Liver (tissue), 3 donors: ENCODE measurements around the gene CFAP73.

Experiments used
- ATF3 ChIP-seq: IDR thresholded peaks from 2 replicates; pipeline ENCODE4 v1.6.1; 2016; ENCODE audit warnings: antibody characterized with exemption
- CTCF ChIP-seq: fragments of 150-350 bp; IDR thresholded peaks from 2 replicates; pipeline ENCODE4 v1.5.1; 2017; ENCODE audit warnings: improper control_type of control experiment, low read depth, low read length; ENCODE audit not compliant: missing input control
- GABPA ChIP-seq, 2 donors: IDR thresholded peaks in 1 of 2; conservative IDR thresholded peaks in 1 of 2; 2 replicates each; pipeline ENCODE4 v1.6.1; 2016; ENCODE audit warnings: antibody characterized with exemption in 2 of 2, mild to moderate bottlenecking in 1 of 2, moderate library complexity in 1 of 2
- JUND ChIP-seq, 2 donors: IDR thresholded peaks; 2 replicates each; pipeline ENCODE4 v1.6.1; 2016; ENCODE audit warnings: antibody characterized with exemption in 2 of 2
- RAD21 ChIP-seq, 2 donors: IDR thresholded peaks; 2 replicates each; pipeline ENCODE4 v1.6.1; 2016; ENCODE audit warnings: antibody characterized with exemption in 2 of 2, mild to moderate bottlenecking in 2 of 2
- REST ChIP-seq: IDR thresholded peaks from 2 replicates; pipeline ENCODE4 v1.6.1; 2016; ENCODE audit warnings: antibody characterized with exemption, mild to moderate bottlenecking
- YY1 ChIP-seq: IDR thresholded peaks from 2 replicates; pipeline ENCODE4 v1.6.1; 2016; ENCODE audit warnings: antibody characterized with exemption, mild to moderate bottlenecking
- donor health status: healthy.
- donor health status: healthy.

- no peak for TF ChIP-seq CTCF
- TF ChIP-seq YY1: no peak
- TF ChIP-seq JUND (IDR thresholded peaks at IDR 0.05): no peak
- TF ChIP-seq GABPA (IDR thresholded peaks at IDR 0.05 in 1 of 2, conservative IDR thresholded peaks at IDR 0.05 in 1 of 2): no peak
- no peak for TF ChIP-seq REST
- no peak for TF ChIP-seq RAD21 (IDR thresholded peaks at IDR 0.05)
- TF ChIP-seq ATF3: no peak
These were observed 44.5 kb upstream of the CFAP73 start for GRCh38 chr12:113104953-113105510.
